Iris pigment epithelial cell (primary cell): ENCODE measurements around the gene TAF13.
A peak's percentile ranks its signal among the peaks of the same experiment; 100 is the strongest.
"Not testable (repeated sequence)": the region's sequence is repeated elsewhere in the genome, so short reads cannot be mapped to it uniquely, and the experiment has no call there.

Experiments used
- DNase-seq: peaks from one replicate; pipeline ENCODE4 v3.0.0-alpha.2; 2011; ENCODE audit warnings: low read depth

Gene TAF13

GRCh38 chr1:109046671-109047070 is 29.1 kb downstream of the TAF13 start:
- no peak for DNase-seq

- no peak for DNase-seq
Measured at GRCh38 chr1:109045595-109045994, 30.2 kb downstream of the TAF13 start.

- peak; percentile 99 for DNase-seq
Measured at GRCh38 chr1:109041621-109042468, 34.0 kb downstream of the TAF13 start, which contains the start of gene WDR47. Gene WDR47 (minus strand): TSS chr1:109042102. CDS start chr1:109023512, 18,590 bp downstream.

GRCh38 chr1:109040989-109041620 is 34.7 kb downstream of the TAF13 start:
- peak; percentile 34 for DNase-seq

- no peak for DNase-seq
Measured at GRCh38 chr1:109040627-109040988, 35.2 kb downstream of the TAF13 start.

GRCh38 chr1:109034382-109034781 is 41.4 kb downstream of the TAF13 start:
- no peak for DNase-seq

- DNase-seq, result not testable (repeated sequence)
Measured at GRCh38 chr1:109029493-109029892, 46.3 kb downstream of the TAF13 start.

GRCh38 chr1:109027841-109028240 is 48.0 kb downstream of the TAF13 start:
- DNase-seq, result no peak

- no peak for DNase-seq
Measured at GRCh38 chr1:109025694-109026093, 50.1 kb downstream of the TAF13 start.

GRCh38 chr1:109024646-109025045 is 51.2 kb downstream of the TAF13 start:
- DNase-seq, result peak; percentile 33

GRCh38 chr1:109020693-109021257 is 55.0 kb downstream of the TAF13 start:
- DNase-seq, result no peak

- DNase-seq, result not testable (repeated sequence)
Measured at GRCh38 chr1:109017719-109018118, 58.1 kb downstream of the TAF13 start.

- no peak for DNase-seq
Measured at GRCh38 chr1:109017134-109017533, 58.7 kb downstream of the TAF13 start.
